ENCODE results near the gene TAF4B.

GRCh38 chr18:26290385-26290784 lies 64.1 kb downstream of the TAF4B start:
- TF ChIP-seq POLR2A (IDR thresholded peaks at IDR 0.05) (no peak), CTCF (IDR thresholded peaks at IDR 0.05) (no peak)

Measured in Peyer's patch (tissue), 4 donors.